ENCODE data around the gene RUFY4. TPM values are rescaled to one million over a fixed set of nuclear protein-coding genes. Genes with fewer than 3 reads are reported as not detected.

RUFY4 gene
- total RNA-seq, 2 donors from 2014 or later = not detected

GRCh38 chr2:218138047-218138446 lies 69.0 kb downstream of the RUFY4 start:
- WGBS, 2 donors = 46 to 59% methylated on average over 4 of the region's 4 CpGs
- TF ChIP-seq CTCF (IDR thresholded peaks at IDR 0.05) (no peak), POLR2A (IDR thresholded peaks at IDR 0.05) (no peak)
- Histone ChIP-seq H3K27ac (no peak overlapping the region), H3K27me3 (no peaks in the 10 kb centered on the region), H3K4me3 (no peak overlapping the region), H3K36me3 (replicated peaks in 1 of 2; ENCODE audit: insufficient read depth in 1 of 2, low read depth in 2 of 2) (no peaks in the 10 kb centered on the region), H3K4me1 (no peaks in the 10 kb centered on the region), H3K9me3 (no peaks in the 10 kb centered on the region)
- ATAC-seq = no peak
- intact Hi-C loops (cut with DNase I) = no loop called here
- no peak for DNase-seq

Other genes with a start within 250 kb of the RUFY4 start
- 100 to 1,000 TPM; 168 to 174 TPM for gene TNS1, start 66.3 kb upstream of the RUFY4 start, total RNA-seq
- not detected for gene CXCR2, start 56.8 kb downstream of the RUFY4 start, total RNA-seq
- gene CXCR1, start 97.7 kb downstream of the RUFY4 start, total RNA-seq = not detected
- gene ARPC2, start 147.9 kb downstream of the RUFY4 start, total RNA-seq = 10 to 100 TPM; 68.6 to 96.2 TPM
- 10 to 100 TPM in 1 of 2 donors, 1 to 10 TPM in 1; 3.1 to 90.3 TPM for gene GPBAR1, start 191.8 kb downstream of the RUFY4 start, total RNA-seq
- gene AAMP, start 200.9 kb downstream of the RUFY4 start, total RNA-seq = 100 to 1,000 TPM in 1 of 2 donors, 10 to 100 TPM in 1; 61.5 to 114 TPM
- 10 to 100 TPM; 17.1 to 21.3 TPM for gene PNKD, start 201.3 kb downstream of the RUFY4 start, total RNA-seq
- 100 to 1,000 TPM; 125 to 148 TPM for gene TMBIM1, start 223.2 kb downstream of the RUFY4 start, total RNA-seq

All from body of pancreas (tissue), 4 donors.